Activated CD8-positive, alpha-beta memory T cell treated with anti-CD3 and anti-CD28 coated beads, Interleukin-2, amount 10 ng/mL, durations not matched to agents 7 days and 5 days (primary cell): ENCODE results near the gene ZNF827. TPM values are rescaled to one million over a fixed set of nuclear protein-coding genes. Genes with fewer than 3 reads are reported as not detected.

Experiments
- ATAC-seq: fragments of 150-1000 bp; cut with Tn5 transposase; one replicate; pipeline ENCODE4 v1.10.0; 2021; ENCODE audit warnings: moderate library complexity
- CTCF ChIA-PET: fragments of 350-600 bp; sonication (Branson Sonifier 250); formaldehyde crosslinking; loops from one replicate; lab custom pipeline; 2021; ENCODE audit warnings: antibody characterized with exemption; lab: Charles Lee
- DNase-seq: peaks from one replicate; pipeline ENCODE4 v3.0.0-alpha.2; 2020
- H3K27ac Mint-ChIP-seq: one replicate; pipeline ENCODE4 v1.8.0; 2021; ENCODE audit warnings: mild to moderate bottlenecking, mixed read lengths
- H3K27me3 Mint-ChIP-seq: one replicate; pipeline ENCODE4 v1.8.0; 2021; ENCODE audit warnings: mixed read lengths
- H3K36me3 Mint-ChIP-seq: one replicate; pipeline ENCODE4 v1.8.0; 2021; ENCODE audit warnings: mild to moderate bottlenecking, mixed read lengths
- H3K4me1 Mint-ChIP-seq: one replicate; pipeline ENCODE4 v1.8.0; 2021; ENCODE audit warnings: mixed read lengths
- H3K4me3 Mint-ChIP-seq: one replicate; pipeline ENCODE4 v1.8.0; 2021; ENCODE audit warnings: mild to moderate bottlenecking, moderate library complexity, mixed read lengths
- H3K9me3 Mint-ChIP-seq: one replicate; pipeline ENCODE4 v1.8.0; 2022; ENCODE audit warnings: low read depth, mixed read lengths
- total RNA-seq, 2 experiments: library from RNA; stranded (reverse); gene quantifications; one replicate each; pipeline ENCODE4 v1.2.3, GENCODE V29; 2021

Gene ZNF827, protein sequence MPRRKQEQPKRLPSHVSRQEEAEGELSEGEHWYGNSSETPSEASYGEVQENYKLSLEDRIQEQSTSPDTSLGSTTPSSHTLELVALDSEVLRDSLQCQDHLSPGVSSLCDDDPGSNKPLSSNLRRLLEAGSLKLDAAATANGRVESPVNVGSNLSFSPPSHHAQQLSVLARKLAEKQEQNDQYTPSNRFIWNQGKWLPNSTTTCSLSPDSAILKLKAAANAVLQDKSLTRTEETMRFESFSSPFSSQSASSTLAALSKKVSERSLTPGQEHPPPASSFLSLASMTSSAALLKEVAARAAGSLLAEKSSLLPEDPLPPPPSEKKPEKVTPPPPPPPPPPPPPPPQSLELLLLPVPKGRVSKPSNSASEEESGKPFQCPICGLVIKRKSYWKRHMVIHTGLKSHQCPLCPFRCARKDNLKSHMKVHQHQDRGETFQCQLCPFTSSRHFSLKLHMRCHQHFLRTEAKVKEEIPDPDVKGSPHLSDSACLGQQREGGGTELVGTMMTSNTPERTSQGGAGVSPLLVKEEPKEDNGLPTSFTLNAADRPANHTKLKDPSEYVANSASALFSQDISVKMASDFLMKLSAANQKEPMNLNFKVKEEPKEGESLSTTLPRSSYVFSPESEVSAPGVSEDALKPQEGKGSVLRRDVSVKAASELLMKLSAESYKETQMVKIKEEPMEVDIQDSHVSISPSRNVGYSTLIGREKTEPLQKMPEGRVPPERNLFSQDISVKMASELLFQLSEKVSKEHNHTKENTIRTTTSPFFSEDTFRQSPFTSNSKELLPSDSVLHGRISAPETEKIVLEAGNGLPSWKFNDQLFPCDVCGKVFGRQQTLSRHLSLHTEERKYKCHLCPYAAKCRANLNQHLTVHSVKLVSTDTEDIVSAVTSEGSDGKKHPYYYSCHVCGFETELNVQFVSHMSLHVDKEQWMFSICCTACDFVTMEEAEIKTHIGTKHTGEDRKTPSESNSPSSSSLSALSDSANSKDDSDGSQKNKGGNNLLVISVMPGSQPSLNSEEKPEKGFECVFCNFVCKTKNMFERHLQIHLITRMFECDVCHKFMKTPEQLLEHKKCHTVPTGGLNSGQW
- total RNA-seq: 10 to 100 TPM; 20.1 to 24.7 TPM

DNA sequence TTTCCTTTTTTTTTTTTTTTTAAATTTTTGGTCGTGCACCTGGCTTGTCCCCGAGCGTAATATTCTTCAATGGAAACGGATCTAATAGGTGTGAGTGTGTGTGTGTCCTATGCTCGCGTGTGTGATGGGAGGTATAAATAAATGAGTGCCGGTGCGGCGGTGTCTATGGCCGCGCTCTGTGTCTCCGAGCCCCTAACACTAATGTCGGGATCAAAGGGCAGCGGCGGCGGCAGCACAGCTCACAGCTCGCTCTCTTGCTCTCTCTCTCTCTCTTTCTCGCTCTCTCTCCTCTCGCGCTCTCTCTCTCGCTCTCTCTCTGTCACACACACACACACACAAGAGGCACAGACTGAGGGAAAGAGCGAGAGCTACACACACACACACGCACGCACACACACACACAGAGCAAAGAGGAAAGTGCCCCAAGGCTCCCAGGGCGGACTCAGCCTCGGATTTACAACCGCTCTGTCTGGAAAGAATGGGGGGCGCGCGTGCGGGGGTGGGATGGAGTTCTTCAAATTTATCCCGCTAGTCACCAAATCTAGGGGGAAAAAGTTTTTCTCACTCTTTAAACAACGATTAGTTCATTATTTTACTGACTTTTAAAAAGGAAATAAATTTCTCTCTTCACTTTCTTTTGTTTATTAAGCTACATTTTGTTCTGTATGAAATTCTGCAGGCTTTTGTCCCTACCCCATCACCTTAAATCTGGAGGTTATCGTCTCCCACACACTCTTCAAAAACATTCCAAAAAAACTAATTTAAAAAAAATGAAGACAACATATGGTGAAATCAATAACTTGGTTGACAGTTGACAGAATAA is at the start of gene ZNF827:
TSS of gene ZNF827 (minus strand) at position 206 of the 823 bp plus-strand sequence. CDS start 416 bp downstream, outside the sequence.
- H3K36me3 Mint-ChIP-seq: peaks cover 4% of the 10 kb centered on the region
- peak within 1 kb of the TSS; percentile 94 for H3K27ac Mint-ChIP-seq
- peak within 1 kb of the TSS; percentile 99 for H3K4me3 Mint-ChIP-seq
- DNase-seq: peak; percentile 83
- ATAC-seq: peak; percentile 50
- CTCF ChIA-PET: interaction anchor here (0.7 to 1.9 kb wide), 5 partner anchors 17 to 321 kb away, joined by 3 to 5 read pairs (median 3); no protein-coding TSS in a partner anchor
- H3K4me1 Mint-ChIP-seq: peaks cover 23% of the 10 kb centered on the region
- H3K9me3 Mint-ChIP-seq: no peaks in the 10 kb centered on the region
- peaks cover 9% of the 10 kb centered on the region for H3K27me3 Mint-ChIP-seq

DNA sequence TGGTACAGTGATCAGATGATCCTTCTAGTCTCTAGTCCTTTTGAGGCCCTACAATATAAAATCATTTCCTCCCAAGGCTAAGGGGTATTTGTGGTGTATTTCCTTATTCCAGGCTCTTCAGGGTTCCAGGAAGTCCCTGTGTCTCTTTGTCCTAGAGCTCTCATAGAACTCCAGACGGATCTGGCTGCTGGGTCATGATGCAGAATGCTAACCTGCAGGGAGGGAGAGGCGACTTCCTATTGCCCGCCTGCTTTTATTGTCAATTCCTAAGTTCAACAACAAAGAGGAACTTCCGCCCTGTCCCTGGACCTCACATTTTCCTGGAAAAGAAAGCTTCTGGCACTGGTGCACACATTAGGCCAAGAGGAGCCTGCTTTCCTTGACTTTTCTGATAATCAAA is 45.9 kb upstream of the ZNF827 start:
- Mint-ChIP-seq H3K4me3 (no peak overlapping the region), H3K4me1 (no peaks in the 10 kb centered on the region), H3K27me3 (peaks cover 9% of the 10 kb centered on the region), H3K9me3 (no peaks in the 10 kb centered on the region), H3K36me3 (no peaks in the 10 kb centered on the region), H3K27ac (no peak overlapping the region)
- CTCF ChIA-PET: no interaction called here
- no peak for DNase-seq
- no peak for ATAC-seq

DNA sequence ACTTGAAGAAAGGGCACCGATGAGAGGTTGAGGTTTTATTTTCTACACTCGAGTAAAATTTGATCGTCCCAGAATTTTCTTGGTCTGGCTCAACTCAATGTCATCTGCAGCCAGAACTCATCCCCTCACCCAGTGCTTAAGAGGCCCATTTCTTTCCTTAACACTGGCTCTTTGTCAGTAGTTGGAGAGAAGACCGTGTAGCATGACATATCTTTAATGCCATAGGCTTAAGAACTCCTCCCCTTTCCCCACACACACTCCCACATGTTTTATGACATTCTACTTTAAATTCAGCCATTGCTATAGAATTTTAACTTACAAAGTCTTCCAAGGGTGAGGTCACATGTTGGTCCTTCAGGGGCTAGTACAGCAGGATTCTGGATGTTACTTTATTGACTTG is 44.2 kb upstream of the ZNF827 start:
- no peaks in the 10 kb centered on the region for H3K36me3 Mint-ChIP-seq
- no peaks in the 10 kb centered on the region for H3K9me3 Mint-ChIP-seq
- peaks cover 9% of the 10 kb centered on the region for H3K27me3 Mint-ChIP-seq
- ATAC-seq: no peak
- CTCF ChIA-PET: no interaction called here
- H3K27ac Mint-ChIP-seq: no peak overlapping the region
- no peak overlapping the region for H3K4me3 Mint-ChIP-seq
- no peak for DNase-seq
- no peaks in the 10 kb centered on the region for H3K4me1 Mint-ChIP-seq

DNA sequence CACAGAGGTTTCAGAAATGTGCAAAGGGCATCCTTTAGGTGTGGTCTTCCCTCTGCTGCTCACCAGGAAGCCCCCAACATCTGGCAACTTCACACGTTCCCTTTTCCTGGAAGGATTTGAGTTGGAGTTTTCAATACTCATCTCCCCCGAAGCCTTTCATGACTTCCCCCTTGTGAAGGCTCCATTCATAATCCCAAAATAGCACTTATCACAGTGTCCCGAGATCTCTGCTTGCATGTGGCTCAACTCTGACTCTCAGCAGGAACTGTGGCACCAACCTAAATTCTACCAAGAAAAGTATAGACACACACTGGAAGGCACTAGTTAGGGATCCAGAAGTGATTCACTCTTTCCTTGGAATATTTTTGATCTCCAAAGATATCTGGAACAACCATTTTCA is 40.5 kb upstream of the ZNF827 start:
- Mint-ChIP-seq H3K9me3 (no peaks in the 10 kb centered on the region), H3K36me3 (no peaks in the 10 kb centered on the region), H3K4me3 (no peak overlapping the region), H3K27me3 (peaks cover 15% of the 10 kb centered on the region), H3K27ac (no peak overlapping the region), H3K4me1 (no peaks in the 10 kb centered on the region)
- ATAC-seq (no peak), DNase-seq (no peak)
- CTCF ChIA-PET: no interaction called here

DNA sequence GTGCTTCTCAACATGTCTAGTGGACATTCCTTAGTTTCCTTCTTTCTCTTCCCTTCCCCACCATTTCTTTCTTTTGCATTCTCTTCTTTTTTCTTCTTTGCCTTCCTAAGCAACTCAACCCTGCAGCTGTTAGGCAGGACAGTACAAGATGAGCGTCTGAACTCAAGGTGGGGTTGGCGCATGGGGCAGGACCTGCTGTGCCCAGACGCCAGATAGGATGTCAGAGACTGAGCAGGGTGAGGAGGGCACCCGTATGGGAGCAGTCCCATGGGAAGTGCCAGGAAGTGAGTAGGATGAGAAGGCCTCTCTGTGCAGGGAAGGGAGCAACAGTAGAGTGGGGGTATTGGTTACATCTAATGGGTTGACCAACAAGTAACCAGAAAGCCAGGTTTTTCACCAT is 38.1 kb upstream of the ZNF827 start:
- DNase-seq (no peak), ATAC-seq (no peak)
- Mint-ChIP-seq H3K36me3 (no peaks in the 10 kb centered on the region), H3K9me3 (no peaks in the 10 kb centered on the region), H3K27me3 (peaks cover 13% of the 10 kb centered on the region), H3K4me3 (no peak overlapping the region), H3K27ac (no peak overlapping the region), H3K4me1 (no peaks in the 10 kb centered on the region)
- CTCF ChIA-PET: no interaction called here

DNA sequence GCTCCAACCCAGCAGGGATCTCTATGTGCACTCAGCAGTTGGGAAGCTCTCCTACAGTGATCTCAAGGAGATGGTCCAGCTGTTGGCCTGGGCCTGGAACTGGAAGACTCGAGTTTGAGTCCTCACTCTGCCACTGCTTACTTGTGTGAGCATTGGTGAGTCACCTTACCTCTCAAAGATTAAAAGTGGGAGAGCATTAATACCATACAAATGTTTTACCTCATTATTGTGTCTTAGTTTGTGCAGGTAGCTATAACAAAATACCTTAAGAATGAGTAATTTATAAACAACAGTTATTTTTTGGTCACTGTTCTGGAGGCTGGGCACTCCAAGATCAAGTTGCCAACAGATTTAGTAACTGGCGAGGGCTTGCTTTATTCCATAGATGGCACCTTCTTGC is 21.4 kb upstream of the ZNF827 start:
- no peaks in the 10 kb centered on the region for H3K36me3 Mint-ChIP-seq

DNA sequence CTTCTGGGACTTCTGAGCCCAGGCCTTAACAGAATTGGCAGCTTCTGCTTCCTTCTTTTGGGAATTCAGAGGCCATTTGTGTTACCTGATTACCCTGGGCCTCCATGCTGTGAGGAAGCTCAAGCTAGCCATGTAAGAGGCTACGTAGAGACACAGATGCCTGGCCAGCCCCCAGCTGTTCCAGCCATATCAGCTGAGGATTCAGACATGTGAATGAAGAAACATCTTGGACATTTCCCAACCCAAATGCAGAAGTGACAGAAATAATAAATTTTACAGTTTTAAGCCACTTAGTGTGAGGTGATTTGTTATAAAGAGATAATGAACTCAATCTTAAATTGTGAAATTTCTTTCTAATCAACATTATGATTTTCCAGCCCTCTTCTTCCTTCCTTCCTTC is 18.7 kb upstream of the ZNF827 start:
- CTCF ChIA-PET: interaction anchor here (0.7 to 1.1 kb wide), 2 partner anchors 18 to 127 kb away, joined by 3 to 5 read pairs; no protein-coding TSS in a partner anchor
- H3K27me3 Mint-ChIP-seq: peaks cover 4% of the 10 kb centered on the region
- no peaks in the 10 kb centered on the region for H3K36me3 Mint-ChIP-seq

More for the DNA sequence above, 21.4 kb upstream of the ZNF827 start:
- ATAC-seq (no peak), DNase-seq (no peak)
- CTCF ChIA-PET: no interaction called here
- H3K4me1 Mint-ChIP-seq: no peaks in the 10 kb centered on the region
- no peak overlapping the region for H3K4me3 Mint-ChIP-seq
- H3K9me3 Mint-ChIP-seq: peaks cover 3% of the 10 kb centered on the region
- H3K27ac Mint-ChIP-seq: no peak overlapping the region
- H3K27me3 Mint-ChIP-seq: peaks cover 20% of the 10 kb centered on the region

DNA sequence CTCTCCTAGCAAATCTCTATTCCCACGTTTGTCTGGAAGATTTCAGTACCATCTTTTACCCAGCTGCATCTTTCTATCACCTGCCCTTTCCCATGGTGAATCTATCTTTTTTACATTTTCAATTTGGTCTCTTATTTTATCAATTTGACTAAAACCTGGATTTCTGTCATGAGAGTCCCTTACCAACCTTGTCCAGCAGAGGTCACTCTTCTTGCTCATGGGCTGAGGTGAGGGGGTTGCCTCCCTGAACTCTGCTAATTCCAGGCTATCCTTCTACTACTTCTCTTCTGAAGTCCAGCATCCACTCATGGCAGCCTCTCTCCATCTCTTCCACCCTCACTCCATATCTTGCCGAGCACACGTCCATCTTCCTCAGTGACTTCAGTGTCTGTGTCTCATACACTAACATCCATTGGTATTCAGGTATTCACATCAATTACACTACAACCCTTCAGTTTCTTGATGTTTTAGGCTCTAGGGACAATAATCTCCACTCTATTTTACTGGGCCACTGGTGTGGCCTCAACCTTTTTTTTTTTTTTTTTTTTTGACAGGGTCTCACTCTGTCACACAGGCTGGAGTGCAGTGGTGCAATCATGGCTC is 17.8 kb upstream of the ZNF827 start:
- Mint-ChIP-seq H3K9me3 (no peaks in the 10 kb centered on the region), H3K27ac (no peak overlapping the region), H3K4me3 (no peak overlapping the region), H3K4me1 (no peaks in the 10 kb centered on the region), H3K36me3 (no peaks in the 10 kb centered on the region), H3K27me3 (peaks cover 4% of the 10 kb centered on the region)
- CTCF ChIA-PET: interaction anchor here (0.6 to 1.1 kb wide), 5 partner anchors 17 to 146 kb away, joined by 3 to 5 read pairs (median 3); partner anchors contain the start of gene ZNF827
- peak; percentile 42 for ATAC-seq
- peak; percentile 46 for DNase-seq

More for the DNA sequence above, 18.7 kb upstream of the ZNF827 start:
- Mint-ChIP-seq H3K4me1 (no peaks in the 10 kb centered on the region), H3K4me3 (no peak overlapping the region), H3K9me3 (no peaks in the 10 kb centered on the region), H3K27ac (no peak overlapping the region)
- ATAC-seq: no peak
- DNase-seq: no peak

DNA sequence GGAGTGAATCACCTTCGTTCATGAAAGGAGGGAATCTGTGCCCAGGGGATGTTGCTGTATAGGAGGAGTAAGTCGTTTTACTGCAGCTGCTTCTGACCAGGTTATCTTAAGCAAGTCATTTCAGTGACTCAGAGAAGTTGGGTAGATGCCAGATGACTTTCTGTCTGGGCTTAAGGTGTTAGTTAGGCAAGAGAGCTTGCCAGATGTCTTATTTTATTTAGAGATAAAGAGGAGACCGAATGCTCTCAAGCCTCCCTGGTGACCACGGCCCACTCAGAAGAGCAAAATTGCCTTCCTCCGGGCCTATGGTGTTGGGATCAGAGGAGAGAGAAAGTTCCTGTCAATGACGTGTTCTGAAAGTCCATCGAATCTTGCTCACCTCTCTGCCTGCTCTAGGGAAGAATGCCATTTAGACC is 16.3 kb upstream of the ZNF827 start:
- Mint-ChIP-seq H3K36me3 (no peaks in the 10 kb centered on the region), H3K27me3 (peaks cover 12% of the 10 kb centered on the region), H3K4me3 (no peak overlapping the region), H3K4me1 (no peaks in the 10 kb centered on the region), H3K27ac (no peak overlapping the region), H3K9me3 (no peaks in the 10 kb centered on the region)
- no peak for DNase-seq
- ATAC-seq: no peak
- CTCF ChIA-PET: no interaction called here

DNA sequence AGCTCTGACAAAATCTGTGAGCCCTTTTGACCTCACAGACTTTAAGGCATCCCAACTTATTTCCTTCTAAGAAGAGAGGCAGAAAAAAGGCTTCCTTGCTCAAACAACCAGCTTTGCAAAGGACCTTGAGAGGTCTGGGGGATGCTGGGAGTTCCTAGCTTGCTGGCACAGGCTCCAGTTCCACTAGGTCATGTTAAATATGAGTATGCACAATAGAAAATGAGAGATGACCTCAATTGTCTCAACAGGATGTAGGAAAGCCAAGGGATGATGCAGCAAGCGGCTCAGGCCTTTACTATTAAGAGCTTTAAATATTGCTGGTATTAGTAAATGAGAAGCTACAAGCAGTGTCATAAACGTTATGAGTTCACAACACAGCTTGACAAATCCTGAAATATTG is 13.3 kb upstream of the ZNF827 start:
- Mint-ChIP-seq H3K27me3 (peaks cover 28% of the 10 kb centered on the region), H3K4me3 (no peak overlapping the region), H3K4me1 (no peaks in the 10 kb centered on the region), H3K27ac (no peak overlapping the region), H3K36me3 (no peaks in the 10 kb centered on the region), H3K9me3 (no peaks in the 10 kb centered on the region)
- ATAC-seq: no peak
- no peak for DNase-seq
- CTCF ChIA-PET: interaction anchor here (1.3 to 1.7 kb wide), 2 partner anchors 9 to 86 kb away, joined by 4 to 6 read pairs; no protein-coding TSS in a partner anchor

DNA sequence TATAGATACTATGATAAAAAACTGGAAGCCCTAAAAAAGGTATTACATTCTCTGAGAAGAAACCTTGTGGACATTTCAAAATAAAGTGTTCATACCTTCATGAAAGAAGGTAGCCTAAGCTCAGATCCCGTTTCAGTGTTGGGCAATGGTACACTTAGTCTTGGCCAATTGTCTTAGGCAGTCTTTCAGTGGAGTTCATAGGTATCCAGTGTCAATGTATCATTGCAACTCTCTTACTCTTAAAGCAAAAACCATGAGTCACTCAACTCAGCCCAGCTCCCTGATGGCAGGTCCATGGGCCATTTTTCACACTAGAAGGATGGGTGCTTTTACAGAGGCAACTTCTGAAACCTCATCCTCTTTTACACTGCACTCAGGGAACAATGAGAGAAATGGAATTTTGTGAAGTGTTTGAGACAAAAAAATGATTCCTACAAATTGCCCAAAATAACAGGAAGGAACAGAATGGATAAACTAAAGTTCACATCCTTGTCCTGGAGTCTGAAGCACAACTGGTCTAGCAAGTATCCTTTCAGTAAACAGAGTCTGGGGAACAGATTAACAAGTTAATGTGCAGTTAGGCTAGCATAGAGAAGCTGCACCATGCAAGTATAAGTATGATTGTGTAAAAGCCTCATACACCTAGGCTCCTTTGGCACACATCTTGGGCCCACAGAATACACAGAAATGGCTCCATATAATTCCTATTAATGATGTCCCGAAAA is 7.0 kb upstream of the ZNF827 start:
- no peak overlapping the region for H3K4me3 Mint-ChIP-seq
- no peak for DNase-seq
- H3K9me3 Mint-ChIP-seq: no peaks in the 10 kb centered on the region
- CTCF ChIA-PET: interaction anchor here (1.2 kb wide), 1 partner anchor 10 kb away, joined by 3 read pairs; no protein-coding TSS in a partner anchor
- no peak for ATAC-seq
- no peak overlapping the region for H3K27ac Mint-ChIP-seq
- no peaks in the 10 kb centered on the region for H3K36me3 Mint-ChIP-seq
- H3K27me3 Mint-ChIP-seq: peaks cover 39% of the 10 kb centered on the region
- no peaks in the 10 kb centered on the region for H3K4me1 Mint-ChIP-seq
